OCI-LY7 (cell line): ENCODE measurements around the gene HBM. TPM values are rescaled to one million over a fixed set of nuclear protein-coding genes. Genes with fewer than 3 reads are reported as not detected.

Experiments
- BruUV-seq: library from RNA; stranded (reverse); fragments of 400-500 nt; replicated peaks from 2 replicates; lab custom pipeline; 2021; lab: Mats Ljungman, UMichigan
- CTCF ChIA-PET: fragments of 300-600 bp; sonication (Branson Sonifier 250); formaldehyde crosslinking; loops from one replicate; lab custom pipeline; 2022; ENCODE audit warnings: antibody characterized with exemption; ENCODE audit not compliant: unreplicated experiment; lab: Charles Lee
- POLR2A ChIA-PET: fragments of 300-600 bp; sonication (Branson Sonifier 250); formaldehyde crosslinking; loops from one replicate; lab custom pipeline; 2022; ENCODE audit warnings: antibody characterized with exemption; lab: Charles Lee
- DNase-seq: peaks from one replicate; pipeline ENCODE4 v3.0.0-alpha.2; 2015; ENCODE audit warnings: low spot score
- H2AFZ ChIP-seq: fragments of 200-600 bp; sonication (generic), shearing (Covaris generic); 2 replicates; pipeline ENCODE4 v1.6.1; 2014; ENCODE audit warnings: mild to moderate bottlenecking, antibody characterized with exemption, low read length, moderate library complexity
- H3K27ac ChIP-seq: fragments of 200-600 bp; sonication (generic); 2 replicates; pipeline ENCODE4 v1.5.1; 2014; ENCODE audit warnings: mixed run types, low read depth, mild to moderate bottlenecking, moderate library complexity, low read length, inconsistent platforms; ENCODE audit not compliant: poor library complexity, severe bottlenecking
- H3K36me3 ChIP-seq: fragments of 200-600 bp; sonication (generic); 2 replicates; pipeline ENCODE4 v1.6.1; 2014; ENCODE audit warnings: mild to moderate bottlenecking, antibody characterized with exemption, low read length, moderate library complexity, mixed read lengths; ENCODE audit not compliant: insufficient read depth
- H3K4me1 ChIP-seq: fragments of 200-600 bp; sonication (generic); 2 replicates; pipeline ENCODE4 v1.5.1; 2014; ENCODE audit warnings: mild to moderate bottlenecking, low read length; ENCODE audit not compliant: insufficient read depth, poor library complexity, severe bottlenecking
- H3K4me2 ChIP-seq: fragments of 200-600 bp; sonication (generic); 2 replicates; pipeline ENCODE4 v1.6.1; 2014; ENCODE audit warnings: mild to moderate bottlenecking, low read length
- H3K4me3 ChIP-seq: fragments of 200-600 bp; sonication (generic); 2 replicates; pipeline ENCODE4 v1.5.1; 2014; ENCODE audit warnings: mild to moderate bottlenecking, low read depth, low read length; ENCODE audit not compliant: poor library complexity, severe bottlenecking
- H3K79me2 ChIP-seq: fragments of 200-600 bp; sonication (generic); 2 replicates; pipeline ENCODE4 v1.6.1; 2016; ENCODE audit warnings: low read depth, mild to moderate bottlenecking, low read length, moderate library complexity, mixed read lengths; ENCODE audit not compliant: insufficient read depth
- H3K9me2 ChIP-seq: fragments of 200-600 bp; sonication (generic); 2 replicates; pipeline ENCODE4 v1.6.1; 2016; ENCODE audit warnings: mild to moderate bottlenecking, low read length, mixed read lengths; ENCODE audit not compliant: insufficient read depth
- H3K9me3 ChIP-seq: fragments of 200-600 bp; sonication (generic); 2 replicates; pipeline ENCODE4 v1.6.1; 2014; ENCODE audit warnings: mild to moderate bottlenecking, mixed run types, low read length, mixed read lengths
- H4K20me1 ChIP-seq: fragments of 200-600 bp; sonication (generic); 2 replicates; pipeline ENCODE4 v1.6.1; 2014; ENCODE audit warnings: mild to moderate bottlenecking, antibody characterized with exemption, low read length, moderate library complexity, mixed read lengths; ENCODE audit not compliant: insufficient read depth
- EZH2phosphoT487 ChIP-seq: fragments of 200-600 bp; sonication (generic); IDR thresholded peaks from 2 replicates; pipeline ENCODE4 v1.6.1; 2018; ENCODE audit warnings: low read depth, borderline replicate concordance, mild to moderate bottlenecking, mixed run types, antibody characterized with exemption, low read length, moderate library complexity, mixed read lengths
- intact Hi-C: fragments of 100-400 bp; cut with micrococcal nuclease; formaldehyde crosslinking; loops from one replicate; pipeline ENCODE4 v1.10.0; 2022; ENCODE audit not compliant: unreplicated experiment
- total RNA-seq, 2 experiments: library from RNA; depleted of rRNA in 1 of 2; stranded (reverse); fragments of >200 nt in 1 of 2; shearing (Covaris generic) in 1 of 2; gene quantifications; 2 replicates each; pipeline ENCODE4 v1.2.3, GENCODE V29; 2014 to 2022
- TF ChIP-seq, protein P1 (sequence below): fragments of 200-600 bp; sonication (generic); conservative IDR thresholded peaks from 2 replicates; pipeline ENCODE4 v1.5.1; 2014; ENCODE audit warnings: mild to moderate bottlenecking, antibody characterized with exemption, low read length, moderate library complexity, mixed read lengths

Gene HBM
- total RNA-seq, 2 experiments from 2014 or later, result not detected

- Histone ChIP-seq H4K20me1 (no peaks in the 10 kb centered on the region), H3K27ac (no peak overlapping the region), H3K9me3 (no peaks in the 10 kb centered on the region), H3K4me2 (no peak overlapping the region), H2AFZ (no peak overlapping the region), H3K4me3 (no peak overlapping the region), H3K79me2 (peaks cover 6% of the 10 kb centered on the region), H3K36me3 (no peaks in the 10 kb centered on the region), H3K4me1 (peaks cover under 1% of the 10 kb centered on the region), H3K9me2 (no peaks in the 10 kb centered on the region)
- no TSS peak for BruUV-seq
- TF ChIP-seq EZH2phosphoT487, result no peak
- TF ChIP-seq, protein P1, sequence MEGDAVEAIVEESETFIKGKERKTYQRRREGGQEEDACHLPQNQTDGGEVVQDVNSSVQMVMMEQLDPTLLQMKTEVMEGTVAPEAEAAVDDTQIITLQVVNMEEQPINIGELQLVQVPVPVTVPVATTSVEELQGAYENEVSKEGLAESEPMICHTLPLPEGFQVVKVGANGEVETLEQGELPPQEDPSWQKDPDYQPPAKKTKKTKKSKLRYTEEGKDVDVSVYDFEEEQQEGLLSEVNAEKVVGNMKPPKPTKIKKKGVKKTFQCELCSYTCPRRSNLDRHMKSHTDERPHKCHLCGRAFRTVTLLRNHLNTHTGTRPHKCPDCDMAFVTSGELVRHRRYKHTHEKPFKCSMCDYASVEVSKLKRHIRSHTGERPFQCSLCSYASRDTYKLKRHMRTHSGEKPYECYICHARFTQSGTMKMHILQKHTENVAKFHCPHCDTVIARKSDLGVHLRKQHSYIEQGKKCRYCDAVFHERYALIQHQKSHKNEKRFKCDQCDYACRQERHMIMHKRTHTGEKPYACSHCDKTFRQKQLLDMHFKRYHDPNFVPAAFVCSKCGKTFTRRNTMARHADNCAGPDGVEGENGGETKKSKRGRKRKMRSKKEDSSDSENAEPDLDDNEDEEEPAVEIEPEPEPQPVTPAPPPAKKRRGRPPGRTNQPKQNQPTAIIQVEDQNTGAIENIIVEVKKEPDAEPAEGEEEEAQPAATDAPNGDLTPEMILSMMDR, result no peak
- ChIA-PET POLR2A (no interaction called here), CTCF (no interaction called here)
- no peak for DNase-seq
- intact Hi-C loops, result no loop called here
Measured at GRCh38 chr16:142405-142967, 23.3 kb upstream of the HBM start.

- H3K27ac ChIP-seq, result no peak overlapping the region
- H3K9me2 ChIP-seq, result no peaks in the 10 kb centered on the region
- DNase-seq, result no peak
- CTCF ChIA-PET, result no interaction called here
- no peaks in the 10 kb centered on the region for H3K36me3 ChIP-seq
- no peak overlapping the region for H3K4me3 ChIP-seq
- no peak for TF ChIP-seq EZH2phosphoT487
- TF ChIP-seq, protein P1, result no peak
- intact Hi-C loops, result no loop called here
- H4K20me1 ChIP-seq, result no peaks in the 10 kb centered on the region
- H3K4me2 ChIP-seq, result no peak overlapping the region
- no peak overlapping the region for H2AFZ ChIP-seq
- no peaks in the 10 kb centered on the region for H3K9me3 ChIP-seq
- H3K79me2 ChIP-seq, result 0 out of 2 replicates have a peak, but pooled peaks cover under 1% of the 10 kb centered on the region
- no peaks in the 10 kb centered on the region for H3K4me1 ChIP-seq
- no TSS peak for BruUV-seq
- POLR2A ChIA-PET, result no interaction called here
Measured at GRCh38 chr16:143047-143446, 22.7 kb upstream of the HBM start.

DNA sequence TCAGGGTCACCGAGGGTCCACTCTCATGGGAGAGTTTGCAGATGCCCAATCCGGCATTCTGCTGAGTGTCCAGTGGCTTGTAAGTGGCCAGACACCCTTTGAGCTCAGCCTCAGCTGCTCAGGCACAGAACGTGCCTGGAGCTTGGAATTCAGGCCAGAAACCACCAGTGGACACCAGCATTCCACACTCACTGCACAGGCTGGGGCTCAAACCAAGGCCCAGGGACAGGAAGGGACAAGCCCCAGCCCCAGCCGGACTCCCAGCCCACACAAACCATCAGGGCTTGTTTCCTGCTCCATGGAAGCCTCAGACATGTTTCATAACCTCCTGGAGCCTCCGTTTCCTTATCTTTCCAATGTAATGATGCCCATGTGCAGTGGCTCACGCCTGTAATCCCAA lies 22.3 kb upstream of the HBM start:
- DNase-seq, result no peak
- intact Hi-C loops, result no loop called here
- no TSS peak for BruUV-seq
- H2AFZ ChIP-seq, result no peak overlapping the region
- no peak overlapping the region for H3K4me2 ChIP-seq
- no peaks in the 10 kb centered on the region for H3K4me1 ChIP-seq
- TF ChIP-seq, protein P1, result no peak
- TF ChIP-seq EZH2phosphoT487, result no peak
- H3K4me3 ChIP-seq, result no peak overlapping the region
- POLR2A ChIA-PET, result no interaction called here
- H3K79me2 ChIP-seq, result no peaks in the 10 kb centered on the region
- CTCF ChIA-PET, result no interaction called here
- H3K27ac ChIP-seq, result no peak overlapping the region
- no peaks in the 10 kb centered on the region for H3K9me3 ChIP-seq
- no peaks in the 10 kb centered on the region for H3K36me3 ChIP-seq
- no peaks in the 10 kb centered on the region for H4K20me1 ChIP-seq
- no peaks in the 10 kb centered on the region for H3K9me2 ChIP-seq
